ENCODE data around the gene ERBB4. TPM values are rescaled to one million over a fixed set of nuclear protein-coding genes. Genes with fewer than 3 reads are reported as not detected.

Gene ERBB4
- total RNA-seq, 1 donor from 2014 or later, result 1.8 TPM

GRCh38 chr2:212359425-212360067 lies 179.1 kb downstream of the ERBB4 start:
- Mint-ChIP-seq H3K27ac (ENCODE audit: unreplicated experiment) (no peak overlapping the region), H3K4me3 (ENCODE audit: unreplicated experiment) (no peak overlapping the region)

GRCh38 chr2:212357606-212358005 lies 181.0 kb downstream of the ERBB4 start:
- Mint-ChIP-seq H3K4me1 (ENCODE audit: low read depth, unreplicated experiment) (peaks cover 9% of the 10 kb centered on the region), H3K27me3 (ENCODE audit: unreplicated experiment) (no peaks in the 10 kb centered on the region), H3K9me3 (ENCODE audit: unreplicated experiment) (no peaks in the 10 kb centered on the region), H3K36me3 (ENCODE audit: unreplicated experiment) (no peaks in the 10 kb centered on the region), H3K4me3 (ENCODE audit: unreplicated experiment) (no peak overlapping the region), H3K27ac (ENCODE audit: unreplicated experiment) (no peak overlapping the region)
- no peak for DNase-seq
- TF ChIP-seq, protein P1, sequence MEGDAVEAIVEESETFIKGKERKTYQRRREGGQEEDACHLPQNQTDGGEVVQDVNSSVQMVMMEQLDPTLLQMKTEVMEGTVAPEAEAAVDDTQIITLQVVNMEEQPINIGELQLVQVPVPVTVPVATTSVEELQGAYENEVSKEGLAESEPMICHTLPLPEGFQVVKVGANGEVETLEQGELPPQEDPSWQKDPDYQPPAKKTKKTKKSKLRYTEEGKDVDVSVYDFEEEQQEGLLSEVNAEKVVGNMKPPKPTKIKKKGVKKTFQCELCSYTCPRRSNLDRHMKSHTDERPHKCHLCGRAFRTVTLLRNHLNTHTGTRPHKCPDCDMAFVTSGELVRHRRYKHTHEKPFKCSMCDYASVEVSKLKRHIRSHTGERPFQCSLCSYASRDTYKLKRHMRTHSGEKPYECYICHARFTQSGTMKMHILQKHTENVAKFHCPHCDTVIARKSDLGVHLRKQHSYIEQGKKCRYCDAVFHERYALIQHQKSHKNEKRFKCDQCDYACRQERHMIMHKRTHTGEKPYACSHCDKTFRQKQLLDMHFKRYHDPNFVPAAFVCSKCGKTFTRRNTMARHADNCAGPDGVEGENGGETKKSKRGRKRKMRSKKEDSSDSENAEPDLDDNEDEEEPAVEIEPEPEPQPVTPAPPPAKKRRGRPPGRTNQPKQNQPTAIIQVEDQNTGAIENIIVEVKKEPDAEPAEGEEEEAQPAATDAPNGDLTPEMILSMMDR (IDR thresholded peaks at IDR 0.05; ENCODE audit: partially characterized antibody, unreplicated experiment), result no peak

More at GRCh38 chr2:212359425-212360067, 179.1 kb downstream of the ERBB4 start:
- no peaks in the 10 kb centered on the region for H3K36me3 Mint-ChIP-seq (ENCODE audit: unreplicated experiment)
- peak; percentile 12 for DNase-seq
- no peaks in the 10 kb centered on the region for H3K9me3 Mint-ChIP-seq (ENCODE audit: unreplicated experiment)
- peaks cover 9% of the 10 kb centered on the region for H3K4me1 Mint-ChIP-seq (ENCODE audit: low read depth, unreplicated experiment)
- TF ChIP-seq, protein P1 (IDR thresholded peaks at IDR 0.05; ENCODE audit: partially characterized antibody, unreplicated experiment), result no peak
- H3K27me3 Mint-ChIP-seq (ENCODE audit: unreplicated experiment), result no peaks in the 10 kb centered on the region

DNA sequence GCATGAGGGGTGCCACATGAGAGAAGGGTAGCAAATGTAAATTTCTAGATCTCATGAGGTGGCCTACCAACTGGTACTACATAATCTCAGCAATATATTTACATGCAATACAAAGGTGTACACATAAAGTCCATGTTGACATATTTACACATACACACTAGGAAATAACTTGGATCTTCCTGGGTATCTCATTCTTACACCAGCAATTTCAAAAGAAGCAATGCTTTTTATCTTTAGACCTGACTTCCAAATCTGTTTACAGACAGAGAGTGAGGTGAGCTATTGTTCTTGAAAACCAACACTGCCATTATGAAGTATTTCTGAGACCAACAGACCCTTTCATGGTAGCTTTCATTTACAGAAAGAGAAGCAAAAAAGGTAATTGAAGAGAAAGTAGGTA lies 184.2 kb downstream of the ERBB4 start:
- no peaks in the 10 kb centered on the region for H3K9me3 Mint-ChIP-seq (ENCODE audit: unreplicated experiment)
- no peak overlapping the region for H3K4me3 Mint-ChIP-seq (ENCODE audit: unreplicated experiment)
- TF ChIP-seq, protein P1 (IDR thresholded peaks at IDR 0.05; ENCODE audit: partially characterized antibody, unreplicated experiment), result no peak
- no peaks in the 10 kb centered on the region for H3K36me3 Mint-ChIP-seq (ENCODE audit: unreplicated experiment)
- no peak for DNase-seq
- H3K27ac Mint-ChIP-seq (ENCODE audit: unreplicated experiment), result no peak overlapping the region
- no peaks in the 10 kb centered on the region for H3K27me3 Mint-ChIP-seq (ENCODE audit: unreplicated experiment)
- H3K4me1 Mint-ChIP-seq (ENCODE audit: low read depth, unreplicated experiment), result peaks cover 2% of the 10 kb centered on the region

- H3K4me3 Mint-ChIP-seq (ENCODE audit: unreplicated experiment), result no peak overlapping the region
- no peak overlapping the region for H3K27ac Mint-ChIP-seq (ENCODE audit: unreplicated experiment)
- H3K9me3 Mint-ChIP-seq (ENCODE audit: unreplicated experiment), result no peaks in the 10 kb centered on the region
- TF ChIP-seq, protein P1 (IDR thresholded peaks at IDR 0.05; ENCODE audit: partially characterized antibody, unreplicated experiment), result no peak
- no peak for DNase-seq
- no peaks in the 10 kb centered on the region for H3K27me3 Mint-ChIP-seq (ENCODE audit: unreplicated experiment)
- H3K4me1 Mint-ChIP-seq (ENCODE audit: low read depth, unreplicated experiment), result peaks cover 3% of the 10 kb centered on the region
- no peaks in the 10 kb centered on the region for H3K36me3 Mint-ChIP-seq (ENCODE audit: unreplicated experiment)
Measured at GRCh38 chr2:212348501-212348900, 190.1 kb downstream of the ERBB4 start.

DNA sequence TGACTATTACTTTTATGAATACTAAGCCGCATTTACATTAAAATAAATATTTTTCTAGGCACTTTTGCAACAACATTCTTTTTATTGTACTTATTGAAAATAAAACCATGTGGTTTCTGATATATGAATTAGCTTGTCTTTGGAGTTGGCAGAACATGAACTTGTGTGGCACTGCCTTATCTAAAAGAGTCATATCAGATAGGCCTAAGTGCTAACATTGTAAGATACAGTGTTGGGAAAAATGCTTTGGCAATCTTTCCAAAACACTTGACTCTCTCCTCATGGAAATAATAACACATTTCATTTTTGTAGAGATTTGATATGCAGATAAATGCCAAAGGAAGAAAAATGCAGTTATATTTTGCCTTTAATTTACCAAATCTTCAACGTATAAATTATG lies 191.7 kb downstream of the ERBB4 start:
- peaks cover 3% of the 10 kb centered on the region for H3K4me1 Mint-ChIP-seq (ENCODE audit: low read depth, unreplicated experiment)
- H3K36me3 Mint-ChIP-seq (ENCODE audit: unreplicated experiment), result no peaks in the 10 kb centered on the region
- H3K9me3 Mint-ChIP-seq (ENCODE audit: unreplicated experiment), result no peaks in the 10 kb centered on the region
- TF ChIP-seq, protein P1 (IDR thresholded peaks at IDR 0.05; ENCODE audit: partially characterized antibody, unreplicated experiment), result no peak
- no peak for DNase-seq
- H3K27me3 Mint-ChIP-seq (ENCODE audit: unreplicated experiment), result peaks cover 1% of the 10 kb centered on the region
- no peak overlapping the region for H3K4me3 Mint-ChIP-seq (ENCODE audit: unreplicated experiment)
- no peak overlapping the region for H3K27ac Mint-ChIP-seq (ENCODE audit: unreplicated experiment)
